Measurements from ENCODE around the gene COL4A1. TPM values are rescaled to one million over a fixed set of nuclear protein-coding genes. Genes with fewer than 3 reads are reported as not detected.

The COL4A1 gene
- polyA plus RNA-seq, 1 of the 3 experiments (the other 2 are of a cell fraction) = 30.3 TPM

DNA sequence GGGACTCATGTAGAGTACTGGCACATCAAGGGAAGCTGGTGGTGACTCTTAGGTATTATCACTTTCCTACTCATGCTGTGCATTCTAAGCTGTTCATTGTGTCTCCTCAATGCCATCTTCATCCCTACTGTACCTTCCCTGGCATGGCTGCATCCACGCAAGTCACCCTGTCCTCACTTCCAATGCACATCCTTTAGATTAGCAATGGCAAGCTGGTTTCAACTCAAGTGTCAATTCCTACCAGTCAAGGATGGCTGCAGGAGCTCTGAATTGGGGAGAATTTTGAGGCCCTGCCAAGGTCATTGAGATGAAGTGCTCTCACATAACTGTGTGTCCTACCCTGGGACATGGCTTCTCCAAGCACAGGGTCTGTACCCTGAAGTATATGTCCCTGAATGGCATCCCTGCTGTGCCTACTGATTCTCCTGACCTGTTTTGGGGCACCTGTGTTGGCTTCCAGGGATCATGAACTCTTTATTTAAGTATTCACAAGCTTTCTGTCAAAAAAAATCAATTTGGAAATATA is 24.6 kb downstream of the COL4A1 start:
- CTCF ChIA-PET = interaction anchor here (0.6 kb wide), 1 partner anchor 350 kb away, joined by 3 read pairs; no protein-coding TSS in a partner anchor

DNA sequence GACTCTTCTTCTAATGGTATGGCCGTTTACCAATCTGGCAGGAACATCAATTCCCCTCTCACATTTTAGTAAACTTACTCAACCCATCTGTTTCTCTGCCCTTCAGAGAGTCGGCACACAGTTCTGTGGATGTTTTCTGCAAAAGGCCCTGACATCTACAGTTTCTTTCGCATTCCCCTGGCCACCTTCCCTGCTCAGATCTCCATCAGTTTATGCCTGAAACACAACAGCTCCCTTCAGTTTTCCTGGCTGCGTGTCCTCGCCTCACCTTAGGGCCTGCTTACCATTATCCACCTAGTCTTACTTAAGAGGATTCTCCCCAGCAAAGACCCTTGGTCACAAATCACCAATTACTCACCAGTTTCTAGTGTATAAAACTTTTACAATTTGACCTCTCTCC is 25.2 kb downstream of the COL4A1 start:
- Histone ChIP-seq H3K27ac (ENCODE audit: low read depth in 2 of 2, low read length in 1 of 2) (no peak overlapping the region), H3F3A (replicated peaks; ENCODE audit: insufficient read depth) (peaks cover 6% of the 10 kb centered on the region), H3K9me3 (no peaks in the 10 kb centered on the region), H2AFZ (ENCODE audit: low read depth) (no peak overlapping the region), H3K4me2 (no peak overlapping the region), H3K27me3 (ENCODE audit: insufficient read depth) (no peaks in the 10 kb centered on the region), H3K9me2 (no peaks in the 10 kb centered on the region), H3K79me2 (ENCODE audit: insufficient read depth) (peaks cover 92% of the 10 kb centered on the region), H3K36me3 (replicated peaks in 1 of 2; ENCODE audit: control insufficient read depth in 1 of 2, insufficient read depth in 2 of 2, low read length in 1 of 2) (no peaks in the 10 kb centered on the region), H3K4me1 (ENCODE audit: control insufficient read depth in 1 of 2, insufficient read depth in 2 of 2, low read depth in 1 of 2, low read length in 1 of 2) (peaks cover 0 to 10% of the 10 kb centered on the region in 2 experiments; a peak in 1 of 4 replicates), H3K4me3 (ENCODE audit: low read depth in 2 of 2, low read length in 1 of 2) (no peak overlapping the region), H3K9ac (no peak overlapping the region), H4K20me1 (ENCODE audit: insufficient read depth) (peaks cover 36% of the 10 kb centered on the region; the same call in 1 of the 2 replicates)
- TF ChIP-seq FOSL2 (IDR thresholded peaks at IDR 0.05; ENCODE audit: borderline replicate concordance, low read depth) (no peak), RCOR1 (IDR thresholded peaks at IDR 0.05; ENCODE audit: low read length) (no peak), RXRA (IDR thresholded peaks at IDR 0.05; ENCODE audit: borderline replicate concordance, low read depth) (no peak), RAD21 (IDR thresholded peaks at IDR 0.05; ENCODE audit: low read length) (no peak), FOXJ3 (CRISPR knock-in tag; IDR thresholded peaks at IDR 0.05) (no peak)
- TF ChIP-seq, protein P1, sequence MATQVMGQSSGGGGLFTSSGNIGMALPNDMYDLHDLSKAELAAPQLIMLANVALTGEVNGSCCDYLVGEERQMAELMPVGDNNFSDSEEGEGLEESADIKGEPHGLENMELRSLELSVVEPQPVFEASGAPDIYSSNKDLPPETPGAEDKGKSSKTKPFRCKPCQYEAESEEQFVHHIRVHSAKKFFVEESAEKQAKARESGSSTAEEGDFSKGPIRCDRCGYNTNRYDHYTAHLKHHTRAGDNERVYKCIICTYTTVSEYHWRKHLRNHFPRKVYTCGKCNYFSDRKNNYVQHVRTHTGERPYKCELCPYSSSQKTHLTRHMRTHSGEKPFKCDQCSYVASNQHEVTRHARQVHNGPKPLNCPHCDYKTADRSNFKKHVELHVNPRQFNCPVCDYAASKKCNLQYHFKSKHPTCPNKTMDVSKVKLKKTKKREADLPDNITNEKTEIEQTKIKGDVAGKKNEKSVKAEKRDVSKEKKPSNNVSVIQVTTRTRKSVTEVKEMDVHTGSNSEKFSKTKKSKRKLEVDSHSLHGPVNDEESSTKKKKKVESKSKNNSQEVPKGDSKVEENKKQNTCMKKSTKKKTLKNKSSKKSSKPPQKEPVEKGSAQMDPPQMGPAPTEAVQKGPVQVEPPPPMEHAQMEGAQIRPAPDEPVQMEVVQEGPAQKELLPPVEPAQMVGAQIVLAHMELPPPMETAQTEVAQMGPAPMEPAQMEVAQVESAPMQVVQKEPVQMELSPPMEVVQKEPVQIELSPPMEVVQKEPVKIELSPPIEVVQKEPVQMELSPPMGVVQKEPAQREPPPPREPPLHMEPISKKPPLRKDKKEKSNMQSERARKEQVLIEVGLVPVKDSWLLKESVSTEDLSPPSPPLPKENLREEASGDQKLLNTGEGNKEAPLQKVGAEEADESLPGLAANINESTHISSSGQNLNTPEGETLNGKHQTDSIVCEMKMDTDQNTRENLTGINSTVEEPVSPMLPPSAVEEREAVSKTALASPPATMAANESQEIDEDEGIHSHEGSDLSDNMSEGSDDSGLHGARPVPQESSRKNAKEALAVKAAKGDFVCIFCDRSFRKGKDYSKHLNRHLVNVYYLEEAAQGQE (IDR thresholded peaks at IDR 0.05; ENCODE audit: low read depth, low read length) = no peak
- DNase-seq = no peak
- WGBS (ENCODE audit: low lambda C conversion rate) = 95% methylated on average over 5 of the region's 5 CpGs
- POLR2A ChIA-PET = no interaction called here
- CTCF ChIA-PET = no interaction called here

More for the DNA sequence above, 24.6 kb downstream of the COL4A1 start:
- POLR2A ChIA-PET = no interaction called here
- TF ChIP-seq EP300 (IDR thresholded peaks at IDR 0.05; ENCODE audit: borderline replicate concordance in 1 of 2, low read depth in 1 of 2, low read length in 1 of 2) (no peak), RFX5 (IDR thresholded peaks at IDR 0.05; ENCODE audit: low read length) (no peak), CHD2 (IDR thresholded peaks at IDR 0.05; ENCODE audit: low read length, partially characterized antibody) (no peak), ELF1 (IDR thresholded peaks at IDR 0.05) (no peak), SIN3A (IDR thresholded peaks at IDR 0.05; ENCODE audit: borderline replicate concordance, low read depth, low read length) (no peak), EZH2phosphoT487 (IDR thresholded peaks at IDR 0.05; ENCODE audit: borderline replicate concordance, low read depth) (no peak), GATA2 (CRISPR knock-in tag; IDR thresholded peaks at IDR 0.05) (no peak), NRF1 (IDR thresholded peaks at IDR 0.05; ENCODE audit: low read depth, low read length) (no peak), RAD21 (IDR thresholded peaks at IDR 0.05; ENCODE audit: low read length) (no peak), FOSL2 (IDR thresholded peaks at IDR 0.05; ENCODE audit: borderline replicate concordance, low read depth) (no peak), TAF1 (IDR thresholded peaks at IDR 0.05; ENCODE audit: borderline replicate concordance, low read depth, low read length) (no peak), GABPA (IDR thresholded peaks at IDR 0.05; ENCODE audit: low read depth) (no peak), FOXJ3 (CRISPR knock-in tag; IDR thresholded peaks at IDR 0.05) (no peak)
- TF ChIP-seq, protein P2, sequence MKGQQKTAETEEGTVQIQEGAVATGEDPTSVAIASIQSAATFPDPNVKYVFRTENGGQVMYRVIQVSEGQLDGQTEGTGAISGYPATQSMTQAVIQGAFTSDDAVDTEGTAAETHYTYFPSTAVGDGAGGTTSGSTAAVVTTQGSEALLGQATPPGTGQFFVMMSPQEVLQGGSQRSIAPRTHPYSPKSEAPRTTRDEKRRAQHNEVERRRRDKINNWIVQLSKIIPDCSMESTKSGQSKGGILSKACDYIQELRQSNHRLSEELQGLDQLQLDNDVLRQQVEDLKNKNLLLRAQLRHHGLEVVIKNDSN (IDR thresholded peaks at IDR 0.05; ENCODE audit: borderline replicate concordance, low read depth) = no peak
- H3K4me2 ChIP-seq = no peak overlapping the region
- no peak overlapping the region for H2AFZ ChIP-seq (ENCODE audit: low read depth)
- H3K9me2 ChIP-seq = no peaks in the 10 kb centered on the region
- no peaks in the 10 kb centered on the region for H3K27me3 ChIP-seq (ENCODE audit: insufficient read depth)
- no peak for DNase-seq
- no peak overlapping the region for H3K27ac ChIP-seq (ENCODE audit: low read depth in 2 of 2, low read length in 1 of 2)
- H3K9me3 ChIP-seq = no peaks in the 10 kb centered on the region
- peaks cover 7% of the 10 kb centered on the region for H3F3A ChIP-seq (replicated peaks; ENCODE audit: insufficient read depth)
- WGBS (ENCODE audit: low lambda C conversion rate) = 100% methylated on average over 1 of the region's 1 CpG
- no peaks in the 10 kb centered on the region for H3K36me3 ChIP-seq (replicated peaks in 1 of 2; ENCODE audit: control insufficient read depth in 1 of 2, insufficient read depth in 2 of 2, low read length in 1 of 2)
- peaks cover 30% of the 10 kb centered on the region; the same call in 1 of the 2 replicates for H4K20me1 ChIP-seq (ENCODE audit: insufficient read depth)
- peaks cover 0 to 8% of the 10 kb centered on the region in 2 experiments; a peak in 1 of 4 replicates for H3K4me1 ChIP-seq (ENCODE audit: control insufficient read depth in 1 of 2, insufficient read depth in 2 of 2, low read depth in 1 of 2, low read length in 1 of 2)
- no peak overlapping the region for H3K4me3 ChIP-seq (ENCODE audit: low read depth in 2 of 2, low read length in 1 of 2)
- peaks cover 92% of the 10 kb centered on the region for H3K79me2 ChIP-seq (ENCODE audit: insufficient read depth)
- no peak overlapping the region for H3K9ac ChIP-seq
